HEK293 (cell line): ENCODE data around the gene BACH1.
A peak's percentile ranks its signal among the peaks of the same experiment; 100 is the strongest.

Source experiments
- BCL11A ChIP-seq: fragments of 450-650 bp; formaldehyde crosslinking; IDR thresholded peaks from 2 replicates; pipeline ENCODE4 v1.5.1; 2016; ENCODE audit warnings: low read depth, missing biosample characterization, missing genetic modification characterization
- GLI2 ChIP-seq: fragments of 450-650 bp; formaldehyde crosslinking; IDR thresholded peaks from 2 replicates; pipeline ENCODE4; 2017; ENCODE audit warnings: missing biosample characterization, missing genetic modification characterization, low read depth, borderline replicate concordance
- GLIS2 ChIP-seq: fragments of 450-650 bp; formaldehyde crosslinking; IDR thresholded peaks from 2 replicates; pipeline ENCODE4 v1.5.1; 2016; ENCODE audit warnings: missing biosample characterization, missing genetic modification characterization
- IKZF3 ChIP-seq: fragments of 450-650 bp; IDR thresholded peaks from 2 replicates; pipeline ENCODE4 v1.5.0; 2018; ENCODE audit warnings: missing biosample characterization, mild to moderate bottlenecking, missing genetic modification characterization, moderate library complexity
- KLF7 ChIP-seq: fragments of 450-650 bp; formaldehyde crosslinking; IDR thresholded peaks from 2 replicates; pipeline ENCODE4 v1.5.1; 2016; ENCODE audit warnings: missing biosample characterization, missing genetic modification characterization, borderline replicate concordance
- KLF9 ChIP-seq: fragments of 450-650 bp; formaldehyde crosslinking; IDR thresholded peaks from 2 replicates; pipeline ENCODE4 v1.5.1; 2016; ENCODE audit warnings: missing biosample characterization, missing genetic modification characterization, low read depth
- PRDM1 ChIP-seq: fragments of 450-650 bp; formaldehyde crosslinking; IDR thresholded peaks from 2 replicates; pipeline ENCODE4; 2016; ENCODE audit warnings: missing biosample characterization, missing genetic modification characterization
- PRDM2 ChIP-seq: fragments of 450-650 bp; formaldehyde crosslinking; IDR thresholded peaks from 2 replicates; pipeline ENCODE4 v1.5.1; 2016; ENCODE audit warnings: missing biosample characterization, missing genetic modification characterization, borderline replicate concordance
- YY1 ChIP-seq: fragments of 450-650 bp; formaldehyde crosslinking; IDR thresholded peaks from 2 replicates; pipeline ENCODE4 v1.5.1; 2018; ENCODE audit warnings: missing biosample characterization, missing genetic modification characterization
- ZNF112 ChIP-seq: fragments of 450-650 bp; formaldehyde crosslinking; IDR thresholded peaks from 2 replicates; pipeline ENCODE4 v1.5.0; 2017; ENCODE audit warnings: missing biosample characterization, missing genetic modification characterization
- ZNF132 ChIP-seq: fragments of 450-650 bp; formaldehyde crosslinking; IDR thresholded peaks from 2 replicates; pipeline ENCODE4 v1.5.1; 2017; ENCODE audit warnings: missing biosample characterization, missing genetic modification characterization, borderline replicate concordance
- ZNF146 ChIP-seq: fragments of 450-650 bp; formaldehyde crosslinking; IDR thresholded peaks from 2 replicates; pipeline ENCODE4 v1.5.1; 2016; ENCODE audit warnings: missing biosample characterization, missing genetic modification characterization
- ZNF175 ChIP-seq: fragments of 450-650 bp; formaldehyde crosslinking; IDR thresholded peaks from 2 replicates; pipeline ENCODE4 v1.5.1; 2016; ENCODE audit warnings: missing biosample characterization, missing genetic modification characterization
- ZNF248 ChIP-seq: fragments of 450-650 bp; formaldehyde crosslinking; IDR thresholded peaks from 2 replicates; pipeline ENCODE4 v1.5.1; 2017; ENCODE audit warnings: missing biosample characterization, missing genetic modification characterization
- ZNF292 ChIP-seq: fragments of 450-650 bp; formaldehyde crosslinking; IDR thresholded peaks from 2 replicates; pipeline ENCODE4 v1.5.1; 2016; ENCODE audit warnings: low read depth, missing biosample characterization, missing genetic modification characterization, borderline replicate concordance
- ZNF335 ChIP-seq: fragments of 450-650 bp; formaldehyde crosslinking; conservative IDR thresholded peaks from 2 replicates; pipeline ENCODE4 v1.5.1; 2016; ENCODE audit warnings: missing biosample characterization, missing genetic modification characterization
- ZNF394 ChIP-seq: fragments of 450-650 bp; formaldehyde crosslinking; IDR thresholded peaks from 2 replicates; pipeline ENCODE4 v1.5.1; 2016; ENCODE audit warnings: missing biosample characterization, missing genetic modification characterization, mild to moderate bottlenecking, moderate library complexity, borderline replicate concordance
- ZNF404 ChIP-seq: fragments of 450-650 bp; formaldehyde crosslinking; IDR thresholded peaks from 2 replicates; pipeline ENCODE4 v1.5.1; 2017; ENCODE audit warnings: missing biosample characterization, missing genetic modification characterization
- ZNF433 ChIP-seq: fragments of 450-650 bp; formaldehyde crosslinking; IDR thresholded peaks from 2 replicates; pipeline ENCODE4 v1.5.1; 2016; ENCODE audit warnings: missing biosample characterization, missing genetic modification characterization, low read depth
- ZNF488 ChIP-seq: fragments of 450-650 bp; formaldehyde crosslinking; IDR thresholded peaks from 2 replicates; pipeline ENCODE4 v1.5.1; 2016; ENCODE audit warnings: missing biosample characterization, missing genetic modification characterization
- ZNF660 ChIP-seq: fragments of 450-650 bp; IDR thresholded peaks from 2 replicates; pipeline ENCODE4 v1.5.1; 2018; ENCODE audit warnings: missing biosample characterization, mild to moderate bottlenecking, missing genetic modification characterization
- TF ChIP-seq, protein P1 (sequence below): fragments of 450-650 bp; formaldehyde crosslinking; IDR thresholded peaks from 2 replicates; pipeline ENCODE4; 2016; ENCODE audit warnings: missing biosample characterization, missing genetic modification characterization
- TF ChIP-seq, protein P2 (sequence below): fragments of 450-650 bp; formaldehyde crosslinking; IDR thresholded peaks from 2 replicates; pipeline ENCODE4 v1.5.1; 2016; ENCODE audit warnings: missing biosample characterization, missing genetic modification characterization
- TF ChIP-seq, protein P3 (sequence below): fragments of 450-650 bp; formaldehyde crosslinking; conservative IDR thresholded peaks from 2 replicates; pipeline ENCODE4 v1.5.1; 2016; ENCODE audit warnings: low read depth, missing biosample characterization, missing genetic modification characterization

BACH1 gene

GRCh38 chr21:29299916-29300806, 1.4 kb downstream of the BACH1 start (continued):
- TF ChIP-seq, protein P1, sequence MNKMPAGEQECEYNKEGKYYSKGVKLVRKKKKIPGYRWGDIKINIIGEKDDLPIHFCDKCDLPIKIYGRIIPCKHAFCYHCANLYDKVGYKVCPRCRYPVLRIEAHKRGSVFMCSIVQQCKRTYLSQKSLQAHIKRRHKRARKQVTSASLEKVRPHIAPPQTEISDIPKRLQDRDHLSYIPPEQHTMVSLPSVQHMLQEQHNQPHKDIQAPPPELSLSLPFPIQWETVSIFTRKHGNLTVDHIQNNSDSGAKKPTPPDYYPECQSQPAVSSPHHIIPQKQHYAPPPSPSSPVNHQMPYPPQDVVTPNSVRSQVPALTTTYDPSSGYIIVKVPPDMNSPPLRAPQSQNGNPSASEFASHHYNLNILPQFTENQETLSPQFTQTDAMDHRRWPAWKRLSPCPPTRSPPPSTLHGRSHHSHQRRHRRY, result no peak
- TF ChIP-seq, protein P2, sequence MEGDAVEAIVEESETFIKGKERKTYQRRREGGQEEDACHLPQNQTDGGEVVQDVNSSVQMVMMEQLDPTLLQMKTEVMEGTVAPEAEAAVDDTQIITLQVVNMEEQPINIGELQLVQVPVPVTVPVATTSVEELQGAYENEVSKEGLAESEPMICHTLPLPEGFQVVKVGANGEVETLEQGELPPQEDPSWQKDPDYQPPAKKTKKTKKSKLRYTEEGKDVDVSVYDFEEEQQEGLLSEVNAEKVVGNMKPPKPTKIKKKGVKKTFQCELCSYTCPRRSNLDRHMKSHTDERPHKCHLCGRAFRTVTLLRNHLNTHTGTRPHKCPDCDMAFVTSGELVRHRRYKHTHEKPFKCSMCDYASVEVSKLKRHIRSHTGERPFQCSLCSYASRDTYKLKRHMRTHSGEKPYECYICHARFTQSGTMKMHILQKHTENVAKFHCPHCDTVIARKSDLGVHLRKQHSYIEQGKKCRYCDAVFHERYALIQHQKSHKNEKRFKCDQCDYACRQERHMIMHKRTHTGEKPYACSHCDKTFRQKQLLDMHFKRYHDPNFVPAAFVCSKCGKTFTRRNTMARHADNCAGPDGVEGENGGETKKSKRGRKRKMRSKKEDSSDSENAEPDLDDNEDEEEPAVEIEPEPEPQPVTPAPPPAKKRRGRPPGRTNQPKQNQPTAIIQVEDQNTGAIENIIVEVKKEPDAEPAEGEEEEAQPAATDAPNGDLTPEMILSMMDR (tag by site-specific recombination), result no peak
- TF ChIP-seq GLIS2 (tag by site-specific recombination) (no peak), KLF9 (tag by site-specific recombination) (peak; percentile 16; the same call in 1 of the 2 replicates), ZNF335 (tag by site-specific recombination) (peak; percentile 56), ZNF146 (tag by site-specific recombination) (peak; percentile 49), ZNF488 (tag by site-specific recombination) (no peak), PRDM2 (no peak), KLF7 (tag by site-specific recombination) (no peak), ZNF404 (tag by site-specific recombination) (no peak), PRDM1 (tag by site-specific recombination) (peak; percentile 87), BCL11A (tag by site-specific recombination) (peak; percentile 89), ZNF433 (tag by site-specific recombination) (no peak), IKZF3 (tag by site-specific recombination) (peak; percentile 47; the same call in 1 of the 2 replicates), ZNF112 (tag by site-specific recombination) (no peak), ZNF292 (tag by site-specific recombination) (no peak), ZNF394 (tag by site-specific recombination) (peak; percentile 90), GLI2 (tag by site-specific recombination) (no peak), ZNF660 (tag by site-specific recombination) (peak; percentile 92), ZNF248 (tag by site-specific recombination) (no peak), ZNF175 (no peak), ZNF132 (tag by site-specific recombination) (no peak), YY1 (tag by site-specific recombination) (no peak)
- TF ChIP-seq, protein P3, sequence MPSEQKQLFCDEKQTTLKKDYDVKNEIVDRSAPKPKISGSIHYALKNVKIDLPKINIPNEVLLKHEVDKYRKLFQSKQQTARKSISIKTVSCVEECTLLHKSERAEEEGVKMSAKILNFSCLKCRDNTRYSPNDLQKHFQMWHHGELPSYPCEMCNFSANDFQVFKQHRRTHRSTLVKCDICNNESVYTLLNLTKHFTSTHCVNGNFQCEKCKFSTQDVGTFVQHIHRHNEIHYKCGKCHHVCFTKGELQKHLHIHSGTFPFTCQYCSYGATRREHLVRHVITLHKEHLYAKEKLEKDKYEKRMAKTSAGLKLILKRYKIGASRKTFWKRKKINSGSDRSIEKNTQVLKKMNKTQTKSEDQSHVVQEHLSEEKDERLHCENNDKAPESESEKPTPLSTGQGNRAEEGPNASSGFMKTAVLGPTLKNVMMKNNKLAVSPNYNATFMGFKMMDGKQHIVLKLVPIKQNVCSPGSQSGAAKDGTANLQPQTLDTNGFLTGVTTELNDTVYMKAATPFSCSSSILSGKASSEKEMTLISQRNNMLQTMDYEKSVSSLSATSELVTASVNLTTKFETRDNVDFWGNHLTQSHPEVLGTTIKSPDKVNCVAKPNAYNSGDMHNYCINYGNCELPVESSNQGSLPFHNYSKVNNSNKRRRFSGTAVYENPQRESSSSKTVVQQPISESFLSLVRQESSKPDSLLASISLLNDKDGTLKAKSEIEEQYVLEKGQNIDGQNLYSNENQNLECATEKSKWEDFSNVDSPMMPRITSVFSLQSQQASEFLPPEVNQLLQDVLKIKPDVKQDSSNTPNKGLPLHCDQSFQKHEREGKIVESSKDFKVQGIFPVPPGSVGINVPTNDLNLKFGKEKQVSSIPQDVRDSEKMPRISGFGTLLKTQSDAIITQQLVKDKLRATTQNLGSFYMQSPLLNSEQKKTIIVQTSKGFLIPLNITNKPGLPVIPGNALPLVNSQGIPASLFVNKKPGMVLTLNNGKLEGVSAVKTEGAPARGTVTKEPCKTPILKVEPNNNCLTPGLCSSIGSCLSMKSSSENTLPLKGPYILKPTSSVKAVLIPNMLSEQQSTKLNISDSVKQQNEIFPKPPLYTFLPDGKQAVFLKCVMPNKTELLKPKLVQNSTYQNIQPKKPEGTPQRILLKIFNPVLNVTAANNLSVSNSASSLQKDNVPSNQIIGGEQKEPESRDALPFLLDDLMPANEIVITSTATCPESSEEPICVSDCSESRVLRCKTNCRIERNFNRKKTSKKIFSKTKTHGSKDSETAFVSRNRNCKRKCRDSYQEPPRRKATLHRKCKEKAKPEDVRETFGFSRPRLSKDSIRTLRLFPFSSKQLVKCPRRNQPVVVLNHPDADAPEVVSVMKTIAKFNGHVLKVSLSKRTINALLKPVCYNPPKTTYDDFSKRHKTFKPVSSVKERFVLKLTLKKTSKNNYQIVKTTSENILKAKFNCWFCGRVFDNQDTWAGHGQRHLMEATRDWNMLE (tag by site-specific recombination), result 0 out of 2 replicates have a peak, but pooled peaks have one; percentile 43
